GM19455 (cell line): ENCODE data around the gene KRTAP1-3.
"Not testable (repeated sequence)": the region's sequence is repeated elsewhere in the genome, so short reads cannot be mapped to it uniquely, and the experiment has no call there.

Experiments used
- ATAC-seq: cut with Tn5 transposase; IDR thresholded peaks from one replicate; pipeline ENCODE4 v1.9.1; 2021; ENCODE audit not compliant: unreplicated experiment

The KRTAP1-3 gene

DNA sequence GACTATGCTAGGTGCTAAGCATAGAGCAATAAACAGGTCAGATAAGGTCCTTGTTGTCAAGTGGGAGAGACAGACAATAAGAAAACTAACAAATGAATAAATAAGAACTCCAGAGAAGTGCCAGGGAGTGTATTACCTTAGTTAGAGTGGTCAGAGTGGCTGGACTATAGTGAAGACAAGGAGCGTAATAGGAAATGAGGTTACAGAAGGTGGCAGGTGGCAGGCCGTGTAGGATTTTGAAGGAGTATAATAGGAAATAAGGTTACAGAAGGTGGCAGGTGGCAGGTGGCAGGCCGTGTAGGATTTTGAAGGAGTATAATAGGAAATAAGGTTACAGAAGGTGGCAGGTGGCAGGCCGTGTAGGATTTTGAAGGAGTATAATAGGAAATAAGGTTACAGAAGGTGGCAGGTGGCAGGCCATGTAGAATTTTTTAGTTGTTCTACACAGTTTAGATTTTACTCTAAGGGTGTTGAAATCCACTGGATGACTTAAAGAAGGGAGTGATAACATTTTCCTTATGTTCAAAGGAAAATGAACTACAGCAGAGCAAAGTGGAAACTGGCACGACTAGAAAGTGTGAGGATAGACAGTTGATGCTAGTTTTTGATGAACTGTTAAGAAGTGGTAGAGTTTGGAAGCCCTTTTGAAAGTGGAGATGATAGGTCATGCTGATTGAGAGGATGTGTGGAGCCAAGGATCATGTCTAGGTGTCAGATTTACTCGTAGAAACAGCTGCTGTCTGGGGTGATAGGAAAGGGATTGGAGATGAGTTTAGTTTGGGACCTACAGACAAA, 22.2 kb downstream of the KRTAP1-3 start:
- ATAC-seq: no peak

DNA sequence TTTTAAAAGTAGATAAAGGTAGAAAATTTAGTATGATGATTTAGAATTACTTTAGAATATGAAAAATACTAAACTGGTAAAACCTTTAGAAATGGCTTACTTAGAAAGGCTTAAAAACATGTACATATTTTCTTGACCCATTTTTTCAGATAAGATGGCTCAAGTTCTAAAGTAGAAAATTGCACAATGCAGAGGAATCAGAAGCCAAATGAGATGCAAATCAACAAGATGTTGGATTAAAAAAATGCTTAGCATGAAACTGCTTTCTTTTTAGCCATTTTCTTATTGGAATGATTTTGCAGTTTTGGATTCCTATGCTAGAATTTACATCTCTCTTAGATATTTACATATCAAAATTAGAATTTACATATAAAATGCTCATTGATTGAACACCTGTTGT, 24.2 kb downstream of the KRTAP1-3 start:
- ATAC-seq: no peak

DNA sequence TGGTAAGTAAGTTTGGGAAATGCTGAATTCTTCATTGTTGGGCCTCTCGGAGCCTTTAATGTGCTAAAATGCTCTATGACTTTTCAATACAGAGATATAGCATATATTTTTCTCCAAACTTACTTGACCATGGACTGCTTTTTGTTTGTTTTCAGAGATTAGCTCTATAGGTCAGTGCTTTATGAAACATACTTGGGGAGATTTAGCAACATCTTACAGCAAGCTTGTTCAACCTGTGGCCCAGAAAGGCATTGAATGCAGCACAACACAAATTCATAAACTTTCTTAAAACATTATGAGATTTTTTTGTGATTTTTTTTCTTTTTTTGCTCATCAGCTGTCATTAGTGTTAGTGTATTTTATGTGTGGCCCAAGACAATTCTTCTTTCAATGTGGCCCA, 24.7 kb downstream of the KRTAP1-3 start:
- no peak for ATAC-seq

DNA sequence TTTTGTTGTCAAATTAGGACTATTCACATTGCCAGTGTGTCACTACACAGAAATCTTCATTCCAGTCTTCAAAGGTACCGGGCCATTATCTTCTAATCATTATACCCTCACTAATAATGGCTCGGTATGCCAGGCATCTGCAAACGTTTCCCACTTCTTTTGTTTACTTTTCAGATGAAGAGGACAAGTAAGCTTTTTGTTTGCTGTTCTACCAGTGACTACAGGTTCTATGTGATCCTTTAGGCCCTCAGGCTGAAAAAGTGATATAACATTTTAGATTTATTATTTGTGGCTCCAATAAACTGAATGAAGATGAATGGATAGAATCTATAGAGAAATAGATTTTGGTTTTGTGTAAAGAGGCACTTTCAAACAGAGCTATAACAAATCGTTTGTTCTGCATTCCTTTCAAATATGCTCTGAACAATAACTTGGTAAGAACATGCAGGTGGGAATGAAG, 25.3 kb downstream of the KRTAP1-3 start:
- ATAC-seq: no peak

DNA sequence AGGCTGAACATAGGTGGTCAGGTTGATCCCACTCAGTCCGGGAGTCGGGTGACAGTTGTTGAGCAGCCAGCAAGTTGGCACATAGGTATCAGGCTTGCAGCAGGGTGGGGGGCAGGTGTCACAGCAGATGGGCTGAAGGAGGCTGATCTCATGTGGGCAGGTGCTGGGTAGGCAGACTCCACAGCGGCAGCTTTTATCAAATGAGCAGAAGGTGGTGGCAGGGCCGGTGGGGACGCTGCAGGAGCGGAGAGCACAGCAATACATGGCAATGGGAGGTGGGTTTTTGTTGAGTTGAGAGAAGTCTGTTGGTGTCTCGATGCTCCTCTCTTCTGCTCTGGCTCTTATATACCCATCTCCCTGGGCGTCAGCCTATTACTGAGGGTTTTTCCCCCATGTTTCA, 25.9 kb downstream of the KRTAP1-3 start, which contains the start of gene KRTAP3-1:
Gene KRTAP3-1, minus strand, starts transcription at position 318 of the 400 bp plus-strand sequence. Its CDS starts 54 bp downstream, at position 264.
- ATAC-seq: no peak

DNA sequence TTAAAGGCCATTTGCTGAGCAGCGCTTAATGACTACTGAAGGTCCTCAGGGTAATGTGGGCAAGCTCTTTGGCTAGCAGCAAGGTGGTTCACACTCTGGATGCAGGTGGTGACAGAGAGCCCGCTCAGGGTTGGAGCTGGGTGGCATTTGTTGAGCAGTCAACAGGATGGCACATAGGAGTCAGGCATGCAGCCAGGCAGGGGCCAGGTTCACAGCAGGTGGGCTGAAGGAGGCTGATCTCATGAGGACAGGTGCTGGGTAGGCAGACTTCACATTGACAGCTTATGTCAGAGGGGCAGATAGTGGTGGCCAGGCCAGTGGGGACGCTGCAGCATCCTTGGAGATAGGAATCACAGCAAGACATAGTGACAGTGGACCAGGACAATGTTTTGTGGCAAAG, 30.3 kb downstream of the KRTAP1-3 start:
- no peak for ATAC-seq

DNA sequence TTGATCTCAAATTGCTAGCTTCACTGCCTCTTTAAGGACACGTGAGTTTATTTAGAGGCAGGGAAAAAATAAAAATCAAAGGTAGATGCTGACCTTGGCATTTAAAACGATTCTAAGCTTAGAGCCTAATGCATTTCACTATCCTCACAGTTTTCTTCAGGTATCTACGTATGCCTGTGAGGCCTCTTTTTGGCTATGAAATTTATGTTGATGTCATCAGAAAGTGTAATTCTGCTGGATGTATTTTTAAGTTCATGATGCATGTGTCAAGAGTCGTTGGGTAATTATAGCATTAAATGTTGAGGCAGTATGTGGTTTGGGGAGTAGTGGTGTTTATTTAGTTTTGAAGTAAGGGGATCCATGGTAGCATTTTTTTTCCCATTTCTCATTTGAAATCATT, 30.7 kb downstream of the KRTAP1-3 start:
- no peak for ATAC-seq

DNA sequence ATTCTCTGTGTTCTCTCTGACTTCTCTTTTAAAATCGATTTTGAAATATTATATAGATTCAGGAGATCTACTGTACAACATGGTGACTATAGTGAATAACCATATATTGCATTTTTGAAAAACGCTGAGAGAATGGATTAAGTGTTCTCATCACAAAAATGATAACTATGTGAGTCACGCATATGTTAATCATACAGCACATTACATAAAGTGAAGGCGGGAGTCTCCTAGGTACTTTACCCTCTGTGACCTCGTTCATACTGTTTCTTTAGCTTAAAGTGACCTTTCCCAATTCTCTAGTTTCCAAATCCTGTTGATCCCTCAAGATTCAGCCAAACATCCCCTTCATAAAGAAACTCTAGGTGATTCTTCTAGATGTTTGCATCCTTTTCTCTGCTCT, 31.9 kb downstream of the KRTAP1-3 start:
- no peak for ATAC-seq

DNA sequence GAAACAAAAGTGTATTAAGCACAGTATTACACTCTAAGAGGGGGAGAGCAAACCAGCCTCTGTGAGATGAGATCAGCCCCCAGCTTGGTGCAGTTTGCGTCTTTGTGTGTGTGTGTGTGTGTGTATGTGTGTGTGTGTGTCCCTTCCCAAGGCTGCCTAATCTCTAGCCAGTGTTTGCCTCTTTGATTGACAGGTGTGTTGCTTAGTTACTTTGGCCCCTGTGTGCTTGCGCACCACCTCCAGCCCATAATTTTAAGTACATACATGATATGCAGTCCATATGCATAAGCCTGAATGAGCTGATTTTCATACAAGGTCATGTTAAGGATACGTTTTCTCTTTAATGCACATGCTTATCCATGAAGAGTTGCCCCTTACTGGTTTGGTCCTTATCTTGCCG, 32.9 kb downstream of the KRTAP1-3 start:
- no peak for ATAC-seq

DNA sequence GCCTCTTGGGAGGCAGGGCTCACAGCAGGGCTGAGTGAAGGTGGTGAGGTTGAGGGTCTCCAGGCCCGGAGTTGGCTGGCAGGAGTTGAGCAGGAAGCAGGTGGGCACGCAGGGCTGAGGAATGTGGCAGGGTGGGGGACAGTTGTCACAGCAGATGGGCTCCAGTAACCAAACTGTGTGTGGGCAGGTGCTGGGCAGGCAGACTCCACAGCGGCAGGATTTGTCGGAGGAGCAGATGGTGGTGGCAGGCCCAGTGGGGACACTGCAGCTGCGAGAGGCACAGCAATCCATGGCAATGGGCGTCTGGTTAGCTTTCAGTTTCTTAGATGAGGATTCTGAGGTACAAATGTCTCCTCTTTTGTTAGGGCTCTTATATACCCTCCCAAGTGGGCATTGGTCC, 35.1 kb downstream of the KRTAP1-3 start, which contains the start of gene KRTAP3-2:
Gene KRTAP3-2, minus strand, starts transcription at position 344 of the 400 bp plus-strand sequence. Its CDS starts 53 bp downstream, at position 291.
- not testable (repeated sequence) for ATAC-seq

DNA sequence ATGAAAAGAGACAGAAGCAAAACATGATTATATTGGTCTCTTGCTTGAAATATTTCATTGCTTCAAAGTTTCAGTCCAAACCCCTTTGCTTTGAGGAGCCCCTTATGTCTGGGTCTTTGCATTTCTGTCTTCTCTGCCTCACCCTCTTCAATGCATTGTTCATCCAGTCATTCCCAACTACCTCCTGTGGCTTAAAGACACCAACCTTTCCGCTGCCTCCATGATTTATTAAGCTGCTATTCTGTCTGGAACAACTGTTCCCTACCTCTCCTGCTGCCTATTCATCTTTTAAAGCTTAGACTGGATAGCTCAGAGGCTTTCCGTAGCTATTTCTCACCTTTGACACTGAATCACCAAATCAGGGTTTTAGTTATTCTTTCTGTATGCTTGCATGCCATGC, 37.3 kb downstream of the KRTAP1-3 start:
- ATAC-seq: no peak

DNA sequence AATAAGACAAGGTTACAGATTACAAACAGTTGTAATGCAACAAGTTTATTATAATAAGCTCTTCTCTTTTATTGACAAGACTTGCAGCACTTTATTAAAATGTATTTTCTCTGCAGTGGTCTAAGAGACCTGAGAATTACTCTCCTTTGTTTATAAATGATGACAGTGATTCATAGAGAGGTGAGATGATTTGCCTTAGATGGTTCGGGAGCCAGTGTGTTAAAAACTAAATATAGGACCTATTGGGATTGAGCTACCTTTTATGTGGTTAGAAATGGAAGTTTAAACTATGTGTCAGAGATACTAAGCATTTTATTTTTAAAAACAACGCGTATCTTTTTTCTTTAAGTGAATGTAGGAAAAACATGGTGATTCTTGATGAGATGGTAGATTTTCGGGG, 37.8 kb downstream of the KRTAP1-3 start:
- no peak for ATAC-seq

DNA sequence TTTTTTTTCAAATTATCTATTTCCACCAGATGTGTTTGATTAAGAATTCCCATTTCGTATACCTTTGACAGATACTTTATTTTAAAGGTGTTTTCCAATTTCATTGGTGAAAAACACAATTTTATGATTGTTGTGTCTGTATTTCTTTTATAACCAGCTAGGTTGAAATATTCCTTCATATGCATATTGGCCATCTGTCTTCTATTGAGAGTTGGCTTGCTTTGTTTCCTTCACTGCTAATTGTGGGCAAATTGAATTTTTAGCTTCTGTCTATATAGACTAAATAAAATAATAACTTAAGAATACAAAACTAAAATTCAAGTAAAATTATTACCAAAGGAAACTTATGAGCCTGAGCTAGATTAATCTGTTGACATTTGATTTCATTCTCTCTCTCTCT, 39.6 kb downstream of the KRTAP1-3 start:
- no peak for ATAC-seq

DNA sequence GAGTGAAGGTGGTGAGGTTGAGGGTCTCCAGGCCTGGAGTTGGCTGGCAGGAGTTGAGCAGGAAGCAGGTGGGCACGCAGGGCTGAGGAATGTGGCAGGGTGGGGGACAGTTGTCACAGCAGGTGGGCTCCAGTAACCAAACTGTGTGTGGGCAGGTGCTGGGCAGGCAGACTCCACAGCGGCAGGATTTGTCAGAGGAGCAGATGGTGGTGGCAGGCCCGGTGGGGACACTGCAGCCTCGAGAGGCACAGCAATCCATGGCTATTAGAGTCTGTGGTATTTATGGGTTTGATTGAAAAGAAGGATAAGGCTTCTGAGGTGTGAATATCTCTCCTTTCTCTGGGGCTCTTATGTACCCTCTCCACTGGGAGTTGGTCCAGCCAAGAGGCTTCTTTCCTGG, 40.8 kb downstream of the KRTAP1-3 start, which contains the start of gene KRTAP3-3:
Gene KRTAP3-3, minus strand, starts transcription at position 326 of the 400 bp plus-strand sequence. Its CDS starts 67 bp downstream, at position 259.
- no peak for ATAC-seq

DNA sequence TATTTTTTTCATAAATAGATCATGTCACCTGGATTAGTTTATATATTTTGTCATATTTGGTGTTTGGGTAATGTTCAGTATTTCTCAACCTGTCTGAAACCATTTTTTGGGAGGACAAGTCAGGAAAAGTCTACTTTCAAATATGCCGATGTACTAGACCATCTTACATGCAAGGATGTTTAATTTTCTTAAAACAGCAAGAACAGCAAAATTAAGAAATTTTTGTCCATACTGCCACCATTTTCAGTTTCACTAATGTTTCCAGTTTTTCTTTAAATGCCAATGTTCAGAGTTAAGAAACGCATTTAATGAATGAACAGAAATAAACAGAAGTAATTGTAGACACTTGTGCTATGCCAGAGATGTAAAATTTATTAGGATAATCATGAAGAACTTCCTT, 41.6 kb downstream of the KRTAP1-3 start:
- ATAC-seq: no peak

DNA sequence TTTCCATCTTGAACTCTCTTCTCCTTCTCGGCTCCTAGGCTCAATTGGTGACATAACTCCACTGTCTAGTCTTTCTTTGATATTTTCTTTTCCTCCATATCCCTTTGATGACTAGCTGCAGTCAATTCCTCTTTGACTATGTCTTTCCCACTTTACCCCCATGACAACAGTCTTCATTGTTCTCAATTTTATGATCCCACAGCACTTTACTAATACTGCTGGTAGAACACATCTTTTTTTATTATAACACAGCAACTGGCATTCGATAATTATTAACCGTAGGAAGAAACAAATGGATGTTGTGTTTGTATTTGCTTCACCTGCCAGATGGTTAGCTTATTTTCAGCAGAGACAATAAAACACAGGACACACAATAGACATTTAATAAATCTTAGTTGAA, 42.0 kb downstream of the KRTAP1-3 start:
- no peak for ATAC-seq

DNA sequence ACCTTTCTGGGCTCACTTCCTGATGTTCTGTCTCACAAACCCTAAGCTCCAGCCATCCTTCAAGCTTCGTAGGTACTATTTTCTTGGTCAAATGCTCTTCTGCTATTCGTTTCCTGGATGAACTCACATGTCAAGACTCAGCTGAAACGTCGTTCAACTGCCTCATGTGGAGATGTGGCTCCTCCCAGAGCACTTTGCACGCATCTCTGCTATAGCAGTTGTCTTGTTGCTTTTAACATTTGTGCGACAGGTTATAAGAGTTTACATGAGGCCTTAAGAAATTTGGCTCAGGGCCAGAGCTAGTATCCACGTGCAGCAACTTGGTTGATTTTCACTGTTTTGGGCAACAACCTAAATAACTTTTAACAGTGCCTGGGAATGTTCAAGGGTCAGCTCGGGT, 47.8 kb downstream of the KRTAP1-3 start:
- no peak for ATAC-seq

DNA sequence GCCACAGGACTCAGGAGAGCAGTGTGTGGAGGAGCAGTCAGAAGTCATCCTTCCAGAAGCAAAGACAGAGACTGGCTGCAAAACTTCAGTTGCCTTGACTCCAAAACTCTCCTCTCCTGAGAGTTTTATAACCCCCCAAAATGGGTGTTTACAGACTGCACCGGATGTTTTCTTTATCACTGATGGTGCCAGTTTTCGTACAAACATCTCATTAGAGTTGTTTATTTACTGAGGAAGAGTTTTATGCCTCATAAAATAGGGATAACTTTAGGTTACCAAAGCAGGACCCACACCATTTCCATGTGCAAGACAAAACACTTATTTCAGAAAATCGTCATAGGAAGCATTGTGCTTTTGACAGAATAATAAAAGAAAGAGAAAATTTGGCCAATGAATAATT, 50.4 kb downstream of the KRTAP1-3 start, which contains the start of gene KRT40:
Gene KRT40, minus strand, starts transcription at position 101 of the 400 bp plus-strand sequence. Its CDS starts 53 bp downstream, at position 48.
- ATAC-seq: no peak
